CD4-positive, alpha-beta T cell treated with Interleukin-2 at 100 ng/mL for 4 hours (primary cell): ENCODE results near the gene NFKBIZ.
"Not testable (repeated sequence)": the region's sequence is repeated elsewhere in the genome, so short reads cannot be mapped to it uniquely, and the experiment has no call there.

ENCODE experiments used
- DNase-seq: peaks from one replicate; pipeline ENCODE4 v3.0.0-alpha.2; 2020; ENCODE audit warnings: low spot score

Gene NFKBIZ

DNA sequence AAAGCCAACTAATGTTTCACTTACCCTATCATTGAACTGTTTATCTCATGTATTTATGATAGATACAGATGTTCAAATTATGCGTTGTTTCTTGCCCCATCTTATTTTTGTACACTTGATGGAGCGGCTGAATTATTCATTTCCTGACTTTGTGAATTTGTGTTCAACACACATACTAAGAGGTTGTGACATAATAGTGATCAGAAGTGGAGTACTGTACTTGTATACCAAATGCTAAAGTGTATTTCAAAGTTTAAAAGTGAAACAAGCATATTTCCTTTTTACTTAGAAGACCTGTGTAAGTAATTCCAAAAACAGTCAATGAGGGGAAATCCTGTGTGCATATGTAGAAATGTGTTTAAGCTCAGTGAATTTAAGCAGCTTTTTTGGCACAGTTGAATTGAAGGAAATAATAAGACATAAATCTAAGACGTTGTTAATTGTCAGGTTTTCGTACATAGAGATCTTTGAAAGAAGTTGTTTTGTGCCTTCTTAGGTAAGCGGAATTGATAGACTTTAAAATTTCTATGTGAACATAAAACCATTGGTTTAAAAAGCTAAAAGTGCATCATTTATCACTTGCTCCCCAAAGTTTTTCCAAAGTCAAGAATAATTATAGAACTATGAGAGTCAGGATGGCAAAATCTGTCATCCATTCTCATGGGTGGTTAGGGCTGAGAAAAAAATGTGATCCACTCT is 1.9 kb downstream of the NFKBIZ start:
- peak; percentile 63 for DNase-seq

- no peak for DNase-seq
These were observed 2.8 kb downstream of the NFKBIZ start for GRCh38 chr3:101851850-101852714.

DNA sequence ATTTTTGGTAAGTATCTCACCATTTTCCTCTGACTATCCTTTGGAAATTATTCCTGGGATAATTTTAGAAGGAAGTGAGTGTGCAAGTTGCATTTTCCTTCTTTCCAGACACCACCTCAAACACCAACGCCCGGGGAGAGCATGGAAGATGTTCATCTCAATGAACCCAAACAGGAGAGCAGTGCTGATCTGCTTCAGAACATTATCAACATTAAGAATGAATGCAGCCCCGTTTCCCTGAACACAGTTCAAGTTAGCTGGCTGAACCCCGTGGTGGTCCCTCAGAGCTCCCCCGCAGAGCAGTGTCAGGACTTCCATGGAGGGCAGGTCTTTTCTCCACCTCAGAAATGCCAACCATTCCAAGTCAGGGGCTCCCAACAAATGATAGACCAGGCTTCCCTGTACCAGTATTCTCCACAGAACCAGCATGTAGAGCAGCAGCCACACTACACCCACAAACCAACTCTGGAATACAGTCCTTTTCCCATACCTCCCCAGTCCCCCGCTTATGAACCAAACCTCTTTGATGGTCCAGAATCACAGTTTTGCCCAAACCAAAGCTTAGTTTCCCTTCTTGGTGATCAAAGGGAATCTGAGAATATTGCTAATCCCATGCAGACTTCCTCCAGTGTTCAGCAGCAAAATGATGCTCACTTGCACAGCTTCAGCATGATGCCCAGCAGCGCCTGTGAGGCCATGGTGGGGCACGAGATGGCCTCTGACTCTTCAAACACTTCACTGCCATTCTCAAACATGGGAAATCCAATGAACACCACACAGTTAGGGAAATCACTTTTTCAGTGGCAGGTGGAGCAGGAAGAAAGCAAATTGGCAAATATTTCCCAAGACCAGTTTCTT is 3.9 kb downstream of the NFKBIZ start:
- DNase-seq, result no peak

DNA sequence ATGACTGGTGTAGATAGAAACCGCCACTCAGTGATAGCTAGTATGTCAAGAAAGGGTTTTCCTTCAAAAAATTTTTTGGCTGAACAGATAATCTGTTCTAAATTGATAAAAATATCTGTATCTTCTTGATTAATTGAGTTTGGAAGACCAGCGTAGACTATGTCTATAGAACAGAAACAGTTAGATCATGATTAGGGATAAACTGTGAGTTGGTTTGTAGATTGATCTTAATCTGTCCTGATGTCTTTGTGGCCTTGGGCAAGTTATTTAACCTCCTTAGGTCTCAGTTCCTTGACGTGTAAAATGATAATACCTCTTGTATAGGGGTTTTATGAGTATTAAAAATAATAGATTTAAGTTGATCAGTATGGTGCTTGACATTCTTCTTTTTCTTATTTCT is 4.7 kb downstream of the NFKBIZ start:
- no peak for DNase-seq

DNA sequence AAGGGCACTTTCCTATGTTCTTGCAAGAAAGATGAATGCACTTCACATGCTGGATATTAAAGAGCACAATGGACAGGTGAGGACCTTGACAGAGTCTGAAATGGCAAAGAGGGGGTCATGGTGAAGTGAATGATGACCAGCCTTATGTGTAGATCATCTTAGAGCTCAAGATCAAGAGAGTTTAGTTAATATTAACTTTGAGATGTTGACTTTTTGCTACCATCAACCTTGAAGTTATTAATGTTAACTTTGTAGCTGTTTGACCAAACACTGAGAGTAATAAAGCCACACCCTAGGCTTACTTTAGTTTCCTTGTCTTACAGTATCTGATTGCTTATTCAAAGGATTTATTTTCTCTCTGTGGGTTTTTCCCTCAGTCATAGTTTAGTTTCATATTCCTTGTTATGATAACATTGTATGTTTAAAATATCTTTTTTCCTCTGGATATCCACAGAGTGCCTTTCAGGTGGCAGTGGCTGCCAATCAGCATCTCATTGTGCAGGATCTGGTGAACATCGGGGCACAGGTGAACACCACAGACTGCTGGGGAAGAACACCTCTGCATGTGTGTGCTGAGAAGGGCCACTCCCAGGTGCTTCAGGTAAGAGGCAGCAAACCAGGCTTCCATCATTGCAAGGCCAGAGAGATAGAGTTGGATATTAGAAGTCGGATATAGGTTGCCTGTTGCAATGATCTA is 5.4 kb downstream of the NFKBIZ start:
- no peak for DNase-seq

DNA sequence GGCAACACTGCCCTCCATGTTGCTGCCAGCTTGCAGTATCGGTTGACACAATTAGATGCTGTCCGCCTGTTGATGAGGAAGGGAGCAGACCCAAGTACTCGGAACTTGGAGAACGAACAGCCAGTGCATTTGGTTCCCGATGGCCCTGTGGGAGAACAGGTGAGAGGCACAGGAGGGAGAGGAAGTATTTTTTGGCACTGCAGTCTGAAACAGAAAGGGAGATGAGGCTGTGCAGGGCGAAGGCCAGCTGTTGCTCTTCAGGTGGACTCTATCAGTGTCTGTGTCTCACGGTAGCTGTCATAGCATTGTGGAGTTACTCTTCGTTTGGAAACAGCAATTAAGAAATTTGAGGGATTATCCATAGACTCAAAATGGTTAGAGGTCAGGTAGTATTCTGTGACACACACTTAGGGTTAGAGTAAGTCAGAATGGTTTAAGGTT is 8.0 kb downstream of the NFKBIZ start:
- no peak for DNase-seq

- DNase-seq, result no peak
These were observed 9.2 kb downstream of the NFKBIZ start for GRCh38 chr3:101858464-101859030.

DNA sequence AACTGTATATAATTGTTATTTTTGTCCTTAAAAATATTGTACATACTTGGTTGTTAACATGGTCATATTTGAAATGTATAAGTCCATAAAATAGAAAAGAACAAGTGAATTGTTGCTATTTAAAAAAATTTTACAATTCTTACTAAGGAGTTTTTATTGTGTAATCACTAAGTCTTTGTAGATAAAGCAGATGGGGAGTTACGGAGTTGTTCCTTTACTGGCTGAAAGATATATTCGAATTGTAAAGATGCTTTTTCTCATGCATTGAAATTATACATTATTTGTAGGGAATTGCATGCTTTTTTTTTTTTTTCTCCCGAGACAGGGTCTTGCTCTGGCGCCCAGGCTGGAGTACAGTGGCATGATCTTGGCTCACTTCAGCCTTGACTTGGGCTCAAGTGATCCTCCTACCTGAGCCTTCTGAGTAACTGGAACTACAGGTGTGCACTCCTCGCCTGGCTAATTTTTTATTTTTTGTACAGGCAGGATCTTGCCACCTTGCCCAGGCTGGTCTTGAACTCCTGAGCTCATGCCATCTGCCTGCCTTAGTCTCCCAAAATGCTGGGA is 10.7 kb downstream of the NFKBIZ start:
- no peak for DNase-seq

- DNase-seq, result no peak
These were observed 12.0 kb downstream of the NFKBIZ start for GRCh38 chr3:101861212-101861788.

DNA sequence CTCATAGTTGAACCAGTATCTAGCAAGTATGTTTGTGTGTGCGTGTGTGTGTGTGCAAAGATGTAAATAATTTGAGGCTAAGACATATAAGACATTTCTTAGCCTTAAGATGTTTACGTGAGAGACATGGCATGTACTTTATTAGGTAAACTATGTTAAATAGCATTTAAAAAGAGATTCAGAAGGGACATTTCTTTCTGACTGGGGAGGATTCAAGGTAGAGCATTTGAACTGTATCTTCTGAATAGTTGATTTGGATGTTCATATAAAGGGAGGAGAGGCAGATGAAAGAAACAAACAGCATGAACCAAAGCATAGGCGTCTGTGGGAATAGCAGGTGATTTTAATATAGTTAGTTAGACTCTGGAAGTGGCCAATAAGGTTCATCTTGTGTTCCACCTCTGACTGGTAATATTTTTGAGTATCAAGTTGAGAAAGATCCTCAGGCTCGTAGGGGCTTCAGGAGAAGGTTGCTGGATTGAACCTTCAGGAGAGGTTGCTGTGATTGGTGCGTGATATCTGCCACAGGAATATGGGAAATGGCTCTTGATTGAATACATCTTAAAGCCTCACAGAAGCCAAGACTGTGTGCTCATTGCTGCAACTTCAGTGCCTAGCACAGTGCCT is 12.6 kb downstream of the NFKBIZ start:
- no peak for DNase-seq

DNA sequence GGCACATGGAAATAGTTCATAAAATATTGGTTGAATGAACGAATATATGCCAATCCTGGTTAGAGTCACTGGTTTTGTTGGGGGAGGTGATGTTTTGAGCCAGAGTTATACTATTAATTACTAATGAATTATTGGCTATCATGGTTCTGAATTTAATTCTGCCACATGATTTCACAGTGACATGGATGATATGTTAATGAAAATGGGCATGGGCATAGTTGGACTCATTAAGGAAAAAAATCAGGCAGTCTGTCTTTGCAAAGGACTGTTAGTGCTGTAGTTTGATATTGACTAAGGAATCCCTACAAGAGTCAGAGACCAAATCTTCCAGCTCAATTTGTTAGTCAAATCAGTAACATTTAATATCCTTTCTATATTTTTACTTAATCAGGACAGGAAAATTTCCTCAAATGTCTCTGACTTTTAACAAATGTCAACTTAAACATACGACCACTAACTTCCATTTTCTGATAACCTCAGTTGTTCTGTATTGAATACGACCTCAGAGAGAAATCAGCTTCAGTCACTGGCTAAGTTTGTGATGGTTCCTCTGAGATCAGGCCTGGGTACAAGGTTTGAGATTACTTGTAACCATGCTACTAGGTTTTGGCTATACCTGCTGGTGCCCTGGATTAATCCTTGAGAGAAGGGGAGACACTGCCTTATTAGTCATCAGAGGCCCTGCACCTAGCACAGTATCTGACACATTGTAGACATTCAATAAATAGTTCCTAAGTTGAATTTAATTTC is 13.3 kb downstream of the NFKBIZ start:
- no peak for DNase-seq

GRCh38 chr3:101864926-101865325 is 15.6 kb downstream of the NFKBIZ start:
- DNase-seq, result not testable (repeated sequence)

DNA sequence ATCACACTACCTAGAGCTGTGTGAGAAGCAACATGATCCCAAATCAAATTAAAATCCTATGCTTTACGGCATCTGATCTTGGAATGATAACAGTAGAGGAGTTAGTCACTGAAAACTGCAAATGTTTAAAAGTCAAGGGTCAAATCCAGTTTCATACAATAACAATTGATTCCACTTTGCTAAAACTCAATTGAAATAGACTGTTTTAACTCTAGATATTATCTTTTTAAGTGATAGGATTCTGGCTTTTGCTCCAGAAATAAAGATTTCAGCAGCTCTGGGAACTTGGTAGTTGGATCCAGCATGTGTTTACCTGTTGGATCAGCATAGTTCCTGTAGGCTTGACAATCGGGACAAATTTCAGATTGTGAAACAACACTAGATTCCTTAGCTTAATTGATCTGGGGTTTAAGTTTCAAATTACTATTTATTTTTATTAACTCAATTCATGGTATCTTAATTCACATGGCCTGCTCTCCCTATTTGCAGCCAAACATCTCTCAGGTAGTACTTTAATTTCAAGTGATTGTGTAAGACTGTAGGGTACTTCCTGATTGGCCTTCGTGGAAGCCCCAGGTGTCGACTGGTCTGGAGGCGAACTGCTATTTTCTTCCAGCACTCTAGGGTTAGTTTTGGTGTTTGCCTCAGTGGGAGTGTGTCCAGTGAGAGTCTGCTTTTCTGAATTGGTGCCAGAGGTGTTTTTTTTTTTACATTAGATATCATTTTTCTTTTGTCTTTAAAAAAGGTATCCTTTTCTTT is 16.6 kb downstream of the NFKBIZ start:
- no peak for DNase-seq

- DNase-seq, result no peak
These were observed 18.2 kb downstream of the NFKBIZ start for GRCh38 chr3:101867511-101867910.

DNA sequence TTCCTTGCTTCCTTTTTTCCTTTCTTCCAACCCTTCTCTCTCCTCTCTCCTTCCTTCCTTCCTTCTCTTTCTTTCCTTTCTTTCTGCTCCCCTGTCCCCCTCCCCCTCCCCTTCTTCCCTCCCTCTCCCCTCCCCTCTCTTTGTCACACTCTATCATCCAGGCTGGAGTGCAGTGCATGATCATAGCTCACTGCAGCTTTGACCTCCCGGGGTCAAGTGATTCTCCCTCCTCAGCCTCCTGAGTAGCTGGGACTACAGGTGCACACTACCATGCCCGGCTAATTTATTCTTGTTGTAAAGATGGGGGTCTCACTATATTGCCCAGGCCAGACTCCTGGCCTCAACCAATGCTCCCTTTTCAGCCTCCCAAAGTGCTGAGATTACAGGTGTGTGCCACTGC is 18.7 kb downstream of the NFKBIZ start:
- no peak for DNase-seq

DNA sequence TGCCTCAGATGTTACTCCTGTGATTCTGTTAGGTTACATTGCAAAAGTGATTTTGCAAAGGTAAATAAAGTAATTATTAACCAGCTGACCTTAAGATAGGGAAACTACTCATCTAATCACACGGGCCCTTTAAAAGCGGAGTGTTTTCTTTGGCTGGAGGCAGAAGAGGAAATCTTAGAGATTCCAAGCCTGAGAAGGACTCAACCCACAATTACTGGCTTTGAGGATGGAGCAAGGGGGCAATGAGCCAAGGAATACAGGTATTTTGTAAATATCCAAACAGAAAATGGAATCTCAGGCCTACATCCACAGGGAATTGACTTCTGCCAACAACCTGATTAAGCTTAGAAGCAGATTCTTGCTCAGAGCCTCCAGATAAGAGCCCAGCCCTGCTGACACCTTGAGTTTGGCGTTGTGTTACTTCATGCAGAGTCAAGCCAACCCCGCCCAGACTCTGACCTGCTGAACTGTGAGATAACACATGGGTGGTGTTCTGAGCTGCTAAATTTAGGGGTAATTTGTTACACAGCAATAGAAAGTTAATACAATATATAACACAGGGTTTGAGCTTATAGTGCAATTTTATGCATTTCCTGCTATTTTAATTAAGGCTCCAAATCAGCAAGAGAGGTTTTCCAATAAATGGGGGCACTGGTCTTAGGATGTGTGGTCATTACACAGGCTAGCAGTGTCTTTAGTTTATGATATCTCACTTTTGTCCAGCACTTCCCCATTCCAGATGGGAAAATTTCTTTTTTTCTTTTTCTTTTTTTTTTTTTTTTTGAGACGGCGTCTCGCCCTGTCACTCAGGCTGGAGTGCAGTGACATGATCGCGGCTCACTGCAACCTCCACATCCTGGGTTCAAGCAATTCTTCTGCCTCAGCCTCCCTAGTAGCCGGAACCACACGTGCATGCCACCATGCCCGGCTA is 19.5 kb downstream of the NFKBIZ start:
- no peak for DNase-seq

- no peak for DNase-seq
These were observed 20.8 kb downstream of the NFKBIZ start for GRCh38 chr3:101870138-101870537.

DNA sequence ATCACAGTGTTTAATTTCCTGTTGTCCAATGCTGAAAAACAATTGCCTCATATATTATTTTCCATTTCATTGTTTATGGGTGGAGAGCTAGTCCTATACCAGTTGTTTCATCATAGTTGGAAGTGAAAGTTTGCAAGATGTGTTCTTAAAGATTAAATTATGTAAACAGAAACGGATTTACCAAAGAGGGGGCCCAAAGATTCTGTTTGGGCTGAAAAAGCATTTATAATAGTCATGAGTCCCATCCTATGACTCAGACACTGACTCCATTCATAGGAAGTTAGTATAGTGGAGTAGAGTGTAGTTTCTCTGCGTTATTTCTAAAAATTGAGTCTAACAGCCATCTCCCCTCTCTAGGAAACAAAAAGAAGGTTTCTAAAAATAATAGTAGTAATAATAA is 24.3 kb downstream of the NFKBIZ start:
- DNase-seq, result no peak
